HepG2 (cell line): ENCODE results near the gene GJA3. TPM values are rescaled to one million over a fixed set of nuclear protein-coding genes. Genes with fewer than 3 reads are reported as not detected.
A peak's percentile ranks its signal among the peaks of the same experiment; 100 is the strongest.

Experiments used
- CBFB ChIP-seq: sonication (generic); formaldehyde crosslinking; IDR thresholded peaks from 2 replicates; pipeline ENCODE4 v1.4.0; 2020; ENCODE audit warnings: missing genetic modification reagents
- CBX5 ChIP-seq: sonication (generic); formaldehyde crosslinking; IDR thresholded peaks from 2 replicates; pipeline ENCODE4 v1.4.0; 2020; ENCODE audit warnings: missing genetic modification reagents, borderline replicate concordance
- CCDC6 ChIP-seq: sonication (generic); formaldehyde crosslinking; IDR thresholded peaks from 2 replicates; pipeline ENCODE4 v1.8.1; 2022; ENCODE audit warnings: mild to moderate bottlenecking, missing genetic modification reagents, moderate library complexity
- FOXO4 ChIP-seq: sonication (generic); formaldehyde crosslinking; conservative IDR thresholded peaks from 2 replicates; pipeline ENCODE4 v1.8.1; 2023; ENCODE audit warnings: missing genetic modification reagents
- HNF4G ChIP-seq, 2 experiments: sonication (generic) in 1 of 2; formaldehyde crosslinking in 1 of 2; IDR thresholded peaks; 2 replicates each; pipeline versions ENCODE4 v1.4.0 to v1.6.1; 2011 to 2020; ENCODE audit warnings: borderline replicate concordance in 2 of 2, low read depth in 2 of 2, mild to moderate bottlenecking in 2 of 2, low read length in 1 of 2, missing genetic modification reagents in 1 of 2, moderate library complexity in 1 of 2
- HNRNPLL ChIP-seq: fragments of 200-400 bp; formaldehyde crosslinking; IDR thresholded peaks from 2 replicates; pipeline ENCODE4 v1.6.1; 2017; ENCODE audit warnings: mild to moderate bottlenecking, low read depth, low read length; ENCODE audit not compliant: poor library complexity, severe bottlenecking
- MAFK ChIP-seq, 2 experiments: IDR thresholded peaks in 1 of 2; conservative IDR thresholded peaks in 1 of 2; 2 replicates each; pipeline ENCODE4 v1.6.1; 2011; ENCODE audit warnings: improper control_type of control experiment in 2 of 2, low read length in 2 of 2
- MXD1 ChIP-seq: sonication (generic); formaldehyde crosslinking; IDR thresholded peaks from 2 replicates; pipeline ENCODE4 v1.4.0; 2020; ENCODE audit warnings: mild to moderate bottlenecking, missing genetic modification reagents
- RERE ChIP-seq: IDR thresholded peaks from 2 replicates; pipeline ENCODE4 v1.6.1; 2016; ENCODE audit warnings: low read depth, missing genetic modification reagents, missing compliant biosample characterization
- RXRB ChIP-seq: IDR thresholded peaks from 2 replicates; pipeline ENCODE4 v1.6.1; 2016; ENCODE audit warnings: borderline replicate concordance, missing genetic modification reagents, missing compliant biosample characterization
- SP140L ChIP-seq: sonication (generic); formaldehyde crosslinking; IDR thresholded peaks from 2 replicates; pipeline ENCODE4 v1.4.0; 2020; ENCODE audit warnings: missing genetic modification reagents, borderline replicate concordance
- SP4 ChIP-seq: sonication (generic); formaldehyde crosslinking; IDR thresholded peaks from 2 replicates; pipeline ENCODE4 v1.8.1; 2023; ENCODE audit warnings: mild to moderate bottlenecking, missing genetic modification reagents
- THAP7 ChIP-seq: sonication (generic); formaldehyde crosslinking; IDR thresholded peaks from 2 replicates; pipeline ENCODE4 v1.8.1; 2023; ENCODE audit warnings: mild to moderate bottlenecking, missing genetic modification reagents
- YEATS2 ChIP-seq: sonication (generic); formaldehyde crosslinking; IDR thresholded peaks from 2 replicates; pipeline ENCODE4 v1.4.0; 2020; ENCODE audit warnings: missing genetic modification reagents, borderline replicate concordance
- ZNF136 ChIP-seq: sonication (generic); formaldehyde crosslinking; IDR thresholded peaks from 2 replicates; pipeline ENCODE4 v1.8.1; 2022; ENCODE audit warnings: low read depth, mild to moderate bottlenecking, moderate library complexity, missing genetic modification reagents
- ZNF256 ChIP-seq: sonication (generic); formaldehyde crosslinking; conservative IDR thresholded peaks from 2 replicates; pipeline ENCODE4 v1.4.0; 2020; ENCODE audit warnings: missing genetic modification reagents
- ZNF678 ChIP-seq: sonication (generic); formaldehyde crosslinking; IDR thresholded peaks from 2 replicates; pipeline ENCODE4 v1.4.0; 2020; ENCODE audit warnings: mild to moderate bottlenecking, missing genetic modification reagents
- ZNF775 ChIP-seq: sonication (generic); formaldehyde crosslinking; IDR thresholded peaks from 2 replicates; pipeline ENCODE4 v1.4.0; 2020; ENCODE audit warnings: missing genetic modification reagents, mild to moderate bottlenecking, moderate library complexity, borderline replicate concordance
- polyA plus RNA-seq, 8 experiments: library from polyadenylated mRNA; depleted of rRNA in 3 of 8; stranded (reverse) in 7 of 8; unstranded in 1 of 8; fragments of >200 nt; fragmentation: Illumina TruSeq in 4 of 8; extraction: Trizol in 4 of 8; gene quantifications; 2 replicates each; pipeline versions ENCODE4 v1.2.1 to v1.2.3, GENCODE V29; 2011 to 2016; ENCODE audit warnings: low read depth in 4 of 8, missing spikeins in 1 of 8, mixed read lengths in 1 of 8; ENCODE audit not compliant: insufficient read depth in 1 of 8
- total RNA-seq, 5 experiments: library from RNA; depleted of rRNA; stranded (reverse); fragments of >200 nt; fragmentation: Illumina TruSeq; extraction: Trizol; gene quantifications; 2 replicates each; pipeline ENCODE4 v1.2.3, GENCODE V29; 2016; ENCODE audit warnings: low read depth in 1 of 5

The GJA3 gene
- total and polyA plus RNA-seq, 2 of the 13 experiments (the other 11 are each of a cell fraction or from before 2014, with no cell fraction given) = 0.04 TPM

GRCh38 chr13:20127562-20128458, 33.0 kb downstream of the GJA3 start (continued):
- TF ChIP-seq HNF4G (IDR thresholded peaks at IDR 0.05; ENCODE audit: borderline replicate concordance, low read depth, low read length) (no peak), HNF4G (CRISPR knock-in tag; IDR thresholded peaks at IDR 0.05; ENCODE audit: borderline replicate concordance, low read depth) (peak; percentile 47; the same call in 1 of the 2 replicates), HNRNPLL (peak; percentile 87), CBX5 (CRISPR knock-in tag) (no peak; the same call in 1 of the 2 replicates), ZNF775 (no peak), CBFB (CRISPR knock-in tag) (peak; percentile 77; the same call in 1 of the 2 replicates), FOXO4 (CRISPR knock-in tag) (no peak), THAP7 (CRISPR knock-in tag) (peak; percentile 84; the same call in 1 of the 2 replicates), ZNF678 (CRISPR knock-in tag) (0 out of 2 replicates have a peak, but pooled peaks have one; percentile 63), ZNF136 (CRISPR knock-in tag) (no peak), RERE (CRISPR knock-in tag) (0 out of 2 replicates have a peak, but pooled peaks have one; percentile 40), SP4 (CRISPR knock-in tag) (peak; percentile 53; the same call in 1 of the 2 replicates), RXRB (CRISPR knock-in tag) (peak; percentile 61; the same call in 1 of the 2 replicates), YEATS2 (CRISPR knock-in tag) (peak; percentile 77; the same call in 1 of the 2 replicates), CCDC6 (CRISPR knock-in tag) (0 out of 2 replicates have a peak, but pooled peaks have one; percentile 46), SP140L (CRISPR knock-in tag) (no peak), ZNF256 (CRISPR knock-in tag) (no peak), MXD1 (CRISPR knock-in tag) (peak; percentile 35; the same call in 1 of the 2 replicates), MAFK (conservative IDR thresholded peaks at IDR 0.05 in 1 of 2, IDR thresholded peaks at IDR 0.05 in 1 of 2; ENCODE audit: low read length in 2 of 2) (peak in 1 of 2 experiments; percentile 14; a peak in 1 of 4 replicates)
